ENCODE results near the gene FMN1.

The FMN1 gene

GRCh38 chr15:32739522-32740063 lies 454.9 kb downstream of the FMN1 start:
- DNase-seq: no peak

DNA sequence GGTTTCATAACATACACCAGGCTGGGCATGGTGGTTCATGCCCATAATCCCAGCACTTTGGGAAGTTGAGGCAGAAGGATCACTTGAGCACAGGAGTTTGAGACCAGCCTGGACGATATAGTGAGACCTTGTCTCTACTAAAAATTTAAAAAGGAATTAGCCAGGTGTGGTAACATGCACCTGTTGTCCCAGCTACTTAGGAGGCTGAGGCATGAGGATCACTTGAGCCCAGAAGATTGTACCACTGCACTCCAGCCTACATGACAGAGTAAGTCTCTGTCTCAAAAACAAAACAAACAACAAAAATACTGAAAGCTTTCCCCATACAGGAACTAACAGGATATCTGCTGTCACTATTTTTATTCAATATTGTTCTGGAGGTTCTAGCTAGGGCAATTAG lies 455.8 kb downstream of the FMN1 start:
- DNase-seq: no peak

GRCh38 chr15:32737304-32737703 lies 457.2 kb downstream of the FMN1 start:
- no peak for DNase-seq

GRCh38 chr15:32736701-32737061 lies 457.8 kb downstream of the FMN1 start:
- DNase-seq: no peak

GRCh38 chr15:32735989-32736700 lies 458.4 kb downstream of the FMN1 start:
- DNase-seq: no peak

- no peak for DNase-seq
Measured at GRCh38 chr15:32733281-32733680, 461.2 kb downstream of the FMN1 start.

- no peak for DNase-seq
Measured at GRCh38 chr15:32732574-32733157, 461.8 kb downstream of the FMN1 start.

DNA sequence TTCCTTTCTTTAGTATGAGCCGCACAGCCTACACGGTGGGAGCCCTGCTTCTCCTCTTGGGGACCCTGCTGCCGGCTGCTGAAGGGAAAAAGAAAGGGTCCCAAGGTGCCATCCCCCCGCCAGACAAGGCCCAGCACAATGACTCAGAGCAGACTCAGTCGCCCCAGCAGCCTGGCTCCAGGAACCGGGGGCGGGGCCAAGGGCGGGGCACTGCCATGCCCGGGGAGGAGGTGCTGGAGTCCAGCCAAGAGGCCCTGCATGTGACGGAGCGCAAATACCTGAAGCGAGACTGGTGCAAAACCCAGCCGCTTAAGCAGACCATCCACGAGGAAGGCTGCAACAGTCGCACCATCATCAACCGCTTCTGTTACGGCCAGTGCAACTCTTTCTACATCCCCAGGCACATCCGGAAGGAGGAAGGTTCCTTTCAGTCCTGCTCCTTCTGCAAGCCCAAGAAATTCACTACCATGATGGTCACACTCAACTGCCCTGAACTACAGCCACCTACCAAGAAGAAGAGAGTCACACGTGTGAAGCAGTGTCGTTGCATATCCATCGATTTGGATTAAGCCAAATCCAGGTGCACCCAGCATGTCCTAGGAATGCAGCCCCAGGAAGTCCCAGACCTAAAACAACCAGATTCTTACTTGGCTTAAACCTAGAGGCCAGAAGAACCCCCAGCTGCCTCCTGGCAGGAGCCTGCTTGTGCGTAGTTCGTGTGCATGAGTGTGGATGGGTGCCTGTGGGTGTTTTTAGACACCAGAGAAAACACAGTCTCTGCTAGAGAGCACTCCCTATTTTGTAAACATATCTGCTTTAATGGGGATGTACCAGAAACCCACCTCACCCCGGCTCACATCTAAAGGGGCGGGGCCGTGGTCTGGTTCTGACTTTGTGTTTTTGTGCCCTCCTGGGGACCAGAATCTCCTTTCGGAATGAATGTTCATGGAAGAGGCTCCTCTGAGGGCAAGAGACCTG lies 463.5 kb downstream of the FMN1 start:
- DNase-seq: peak; percentile 64

DNA sequence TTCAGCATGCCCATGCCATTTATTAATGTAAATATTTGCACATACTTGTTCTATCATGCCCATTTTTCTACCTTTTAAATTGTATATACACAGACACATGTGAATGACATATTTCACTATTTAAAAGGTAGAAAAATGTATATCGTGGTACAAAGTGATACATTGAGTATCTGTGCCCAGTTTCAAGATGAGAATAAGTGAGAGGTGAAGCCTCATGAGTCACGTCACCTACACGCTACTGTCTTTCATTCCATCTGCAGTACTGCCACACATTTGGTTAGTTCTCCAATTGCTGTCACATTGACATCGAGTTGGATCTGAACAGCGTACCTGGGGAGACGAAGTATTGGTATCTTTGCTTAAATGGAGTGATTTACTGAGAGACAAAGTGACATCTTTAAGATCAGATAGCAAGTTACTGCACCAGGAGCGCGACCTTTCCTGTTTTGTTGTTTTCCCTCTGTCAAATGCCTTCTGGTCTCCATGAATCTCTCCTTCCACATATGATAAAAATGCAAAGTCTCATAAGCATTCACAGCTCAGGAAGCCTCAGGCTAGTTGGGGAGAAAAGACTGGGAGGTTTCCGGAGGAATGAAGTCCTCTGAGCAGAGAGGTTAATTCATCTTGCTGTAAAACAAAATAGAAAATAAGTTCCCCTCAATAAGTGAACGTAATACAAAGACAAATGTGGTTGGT lies 464.7 kb downstream of the FMN1 start:
- no peak for DNase-seq

- no peak for DNase-seq
Measured at GRCh38 chr15:32723171-32723948, 471.2 kb downstream of the FMN1 start.

- no peak for DNase-seq
Measured at GRCh38 chr15:32722136-32722535, 472.4 kb downstream of the FMN1 start.

DNA sequence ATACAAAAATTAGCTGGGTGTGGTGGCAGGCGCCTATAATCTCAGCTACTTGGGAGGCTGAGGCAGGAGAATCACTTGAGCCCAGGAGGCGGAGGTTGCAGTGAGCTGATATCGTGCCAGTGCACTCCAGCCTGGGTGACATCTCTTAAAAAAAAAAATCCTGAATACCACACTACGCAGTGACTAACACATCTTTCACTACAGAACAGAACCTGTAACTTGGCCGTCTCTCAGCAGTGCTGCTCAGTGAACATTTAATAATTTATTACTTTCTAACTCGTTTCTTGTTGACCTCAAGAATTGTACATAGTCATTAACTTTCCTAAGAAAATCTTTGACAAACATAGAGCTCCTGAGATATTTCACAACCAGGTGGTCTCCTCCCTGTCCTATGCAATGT lies 472.9 kb downstream of the FMN1 start:
- no peak for DNase-seq

GRCh38 chr15:32718821-32719716 lies 475.4 kb downstream of the FMN1 start:
- DNase-seq: no peak

DNA sequence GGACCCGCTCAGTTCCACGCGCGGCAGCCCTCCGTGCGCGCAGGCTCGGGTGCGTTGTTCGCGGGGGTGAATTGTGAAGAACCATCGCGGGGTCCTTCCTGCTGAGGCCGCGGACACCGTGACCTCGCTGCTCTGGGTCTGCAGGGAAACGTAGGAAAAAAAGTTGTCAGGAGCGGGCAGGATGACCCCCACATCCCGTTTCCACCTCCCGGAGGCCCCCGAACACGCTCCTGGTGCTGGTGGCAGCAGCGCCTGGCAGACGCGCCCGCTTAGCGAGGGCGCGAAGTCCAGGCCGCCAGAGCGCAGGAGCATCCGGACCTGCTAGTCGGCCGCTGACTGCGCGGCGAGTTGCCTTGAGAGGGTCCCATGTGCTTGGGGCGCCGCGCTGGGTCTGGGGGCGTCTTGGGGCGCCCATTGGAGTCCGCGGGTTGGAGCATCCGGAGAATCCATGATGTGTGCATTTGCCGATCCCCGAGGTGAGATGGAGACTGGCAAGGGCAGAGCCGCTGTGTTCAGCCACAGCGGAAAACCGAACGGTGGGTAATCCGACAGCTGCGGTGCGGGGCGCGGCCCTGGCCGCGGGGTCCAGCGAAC lies 476.2 kb downstream of the FMN1 start:
- DNase-seq: no peak

DNA sequence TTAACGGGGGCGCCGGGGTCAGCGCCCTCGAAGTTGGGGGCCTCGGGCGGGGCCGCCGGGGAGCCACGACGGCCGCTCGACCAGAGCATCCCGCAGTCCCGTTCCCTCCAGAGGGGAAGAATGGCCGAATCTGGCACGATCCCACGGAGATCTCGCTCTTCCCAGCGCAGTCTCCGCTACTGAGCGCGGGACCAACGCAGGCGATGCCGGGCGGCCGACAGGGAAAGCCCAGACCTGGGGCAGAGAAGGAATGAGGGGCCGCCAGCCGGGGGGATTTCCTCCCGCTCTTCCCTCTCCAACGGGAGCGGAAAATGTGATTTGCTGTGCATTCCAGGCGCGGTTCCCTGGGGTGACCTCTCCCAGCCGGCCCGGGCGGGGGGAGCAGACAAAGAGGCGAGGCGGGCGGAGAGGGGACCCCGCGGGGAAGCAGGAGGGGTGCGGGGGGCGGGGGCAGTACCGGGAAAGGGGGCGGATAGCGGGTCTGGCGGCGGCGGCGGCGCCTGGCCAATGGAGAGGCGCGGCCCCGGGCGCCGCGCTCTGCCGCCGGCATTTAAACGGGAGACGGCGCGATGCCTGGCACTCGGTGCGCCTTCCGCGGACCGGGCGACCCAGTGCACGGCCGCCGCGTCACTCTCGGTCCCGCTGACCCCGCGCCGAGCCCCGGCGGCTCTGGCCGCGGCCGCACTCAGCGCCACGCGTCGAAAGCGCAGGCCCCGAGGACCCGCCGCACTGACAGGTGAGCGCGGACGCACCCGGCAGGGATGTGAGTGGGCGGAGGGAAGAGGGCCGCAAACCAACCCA lies 476.9 kb downstream of the FMN1 start, which contains the start of gene GREM1:
GREM1 (plus strand) TSS at position 579 of the 801 bp plus-strand sequence. CDS start 12,687 bp downstream, outside the sequence.
- no peak for DNase-seq

DNA sequence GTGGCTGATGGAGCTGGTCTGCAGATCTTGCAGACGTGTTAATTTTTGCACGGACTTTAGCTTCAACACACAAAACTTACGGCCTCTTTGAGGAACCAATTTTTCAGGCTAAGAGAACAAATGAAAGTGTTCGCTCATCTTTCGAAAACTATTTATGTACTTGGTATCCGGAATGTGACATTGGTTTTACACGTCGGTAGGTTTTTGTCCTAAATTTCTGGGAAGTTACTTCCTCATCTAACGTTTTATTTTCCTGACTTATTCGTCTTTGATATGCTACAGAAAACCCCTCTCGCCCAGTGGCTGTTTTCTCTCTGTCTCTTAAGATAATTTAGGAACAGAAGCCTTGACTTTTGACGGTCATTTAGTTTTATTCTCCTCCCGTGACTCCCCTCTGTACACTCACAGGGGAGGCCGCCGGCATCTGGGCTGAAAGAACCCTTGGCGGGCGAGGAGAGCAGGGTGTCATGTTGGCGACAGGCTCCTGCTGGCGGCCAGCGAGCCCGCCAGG lies 477.5 kb downstream of the FMN1 start:
- no peak for DNase-seq

DNA sequence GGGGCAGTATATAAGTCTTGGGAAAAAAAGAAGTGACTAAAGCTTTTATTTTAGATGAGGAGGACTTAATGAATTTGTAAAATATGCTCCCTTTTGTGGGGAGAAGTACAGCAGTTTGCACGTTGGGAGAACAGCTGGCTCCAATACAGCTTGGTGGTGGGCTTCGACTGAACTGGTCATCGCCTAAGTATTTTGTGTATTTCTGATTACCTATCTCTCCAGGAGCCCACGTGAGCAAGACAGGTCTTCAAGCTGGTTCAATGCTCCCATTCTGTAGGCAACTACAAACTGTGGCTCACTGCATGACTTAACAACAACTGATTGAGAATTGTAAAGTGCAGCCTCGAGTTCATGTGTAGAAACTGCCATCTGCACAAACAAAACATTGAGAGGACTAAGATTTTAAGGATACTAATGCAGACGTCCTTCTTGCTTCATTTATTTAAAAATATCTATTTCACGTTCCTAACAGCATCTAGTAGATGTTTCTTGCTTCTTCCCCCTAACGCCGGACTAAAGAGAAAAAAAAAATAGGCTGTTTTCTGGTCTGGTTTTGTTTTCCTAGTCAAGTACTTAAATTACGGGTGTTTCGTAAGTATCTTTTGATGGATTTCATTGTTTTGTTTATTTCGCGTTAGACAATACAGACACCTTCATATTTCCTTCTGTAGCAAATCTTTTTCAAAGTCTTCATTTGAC lies 478.1 kb downstream of the FMN1 start:
- DNase-seq: no peak

Measured in SHP77 treated with DMSO at 0.1 percent for 48 hours (cell line).